ENCODE measurements around the gene RNF8. TPM values are rescaled to one million over a fixed set of nuclear protein-coding genes. Genes with fewer than 3 reads are reported as not detected.

The RNF8 gene
- total RNA-seq, 3 donors from 2014 or later (not counting 1 experiment from before 2014, with no cell fraction given) = 11.4 to 18.2 (median 14.0) TPM

GRCh38 chr6:37393381-37393929 is 39.7 kb downstream of the RNF8 start:
- intact Hi-C loops (cut with micrococcal nuclease) = no loop called here
- no peak overlapping the region for H3K4me3 Mint-ChIP-seq
- ATAC-seq = no peak
- no peaks in the 10 kb centered on the region for H3K4me1 ChIP-seq (ENCODE audit: control insufficient read depth, insufficient read depth, low read length)
- no peak overlapping the region for H3K27ac Mint-ChIP-seq
- H3K36me3 ChIP-seq (ENCODE audit: control insufficient read depth, insufficient read depth, low read length) = peaks cover 21% of the 10 kb centered on the region
- TF ChIP-seq CTCF (IDR thresholded peaks at IDR 0.05) = no peak
- DNase-seq = no peak
- H3K27ac ChIP-seq (ENCODE audit: low read length) = no peak overlapping the region
- H3K27me3 ChIP-seq (ENCODE audit: control insufficient read depth, insufficient read depth, low read length) = no peaks in the 10 kb centered on the region
- H3K4me3 ChIP-seq (ENCODE audit: low read length) = no peak overlapping the region
- H3K9me3 Mint-ChIP-seq = no peaks in the 10 kb centered on the region
- H3K27me3 Mint-ChIP-seq (ENCODE audit: low read depth in 2 of 2) = no peaks in the 10 kb centered on the region
- H3K9me3 ChIP-seq (ENCODE audit: control insufficient read depth, insufficient read depth, low read length) = no peaks in the 10 kb centered on the region
- H3K4me1 Mint-ChIP-seq = peaks cover 8 to 9% of the 10 kb centered on the region in 2 donors
- H3K36me3 Mint-ChIP-seq = no peaks in the 10 kb centered on the region
- WGBS (ENCODE audit: insufficient coverage) = 100% methylated on average over 1 of the region's 1 CpG

- H3K27ac ChIP-seq (ENCODE audit: low read length) = no peak overlapping the region
- no peak overlapping the region for H3K27ac Mint-ChIP-seq
- H3K4me1 Mint-ChIP-seq = peaks cover 16 to 19% of the 10 kb centered on the region in 2 donors
- H3K36me3 Mint-ChIP-seq = no peaks in the 10 kb centered on the region
- no peak overlapping the region for H3K4me3 ChIP-seq (ENCODE audit: low read length)
- no peak for TF ChIP-seq CTCF (IDR thresholded peaks at IDR 0.05)
- 92% methylated on average over 4 of the region's 4 CpGs for WGBS (ENCODE audit: insufficient coverage)
- peaks cover 7% of the 10 kb centered on the region for H3K36me3 ChIP-seq (ENCODE audit: control insufficient read depth, insufficient read depth, low read length)
- H3K9me3 ChIP-seq (ENCODE audit: control insufficient read depth, insufficient read depth, low read length) = no peaks in the 10 kb centered on the region
- intact Hi-C loops (cut with micrococcal nuclease) = no loop called here
- H3K4me1 ChIP-seq (ENCODE audit: control insufficient read depth, insufficient read depth, low read length) = no peaks in the 10 kb centered on the region
- H3K4me3 Mint-ChIP-seq = no peak overlapping the region
- DNase-seq (no peak), ATAC-seq (no peak)
- no peaks in the 10 kb centered on the region for H3K27me3 Mint-ChIP-seq (ENCODE audit: low read depth in 2 of 2)
- no peaks in the 10 kb centered on the region for H3K9me3 Mint-ChIP-seq
- no peaks in the 10 kb centered on the region for H3K27me3 ChIP-seq (ENCODE audit: control insufficient read depth, insufficient read depth, low read length)
Measured at GRCh38 chr6:37396571-37397180, 42.9 kb downstream of the RNF8 start.

GRCh38 chr6:37399131-37399530 is 45.3 kb downstream of the RNF8 start:
- Mint-ChIP-seq H3K36me3 (no peaks in the 10 kb centered on the region), H3K9me3 (no peaks in the 10 kb centered on the region), H3K27me3 (ENCODE audit: low read depth in 2 of 2) (peaks cover 0 to 5% of the 10 kb centered on the region in 2 donors), H3K27ac (peak overlapping the region in 1 of 2 donors; percentile 59), H3K4me1 (peaks cover 16 to 19% of the 10 kb centered on the region in 2 donors), H3K4me3 (no peak overlapping the region)
- no peaks in the 10 kb centered on the region for H3K27me3 ChIP-seq (ENCODE audit: control insufficient read depth, insufficient read depth, low read length)
- no peak for TF ChIP-seq CTCF (IDR thresholded peaks at IDR 0.05)
- no peak overlapping the region for H3K27ac ChIP-seq (ENCODE audit: low read length)
- H3K36me3 ChIP-seq (ENCODE audit: control insufficient read depth, insufficient read depth, low read length) = no peaks in the 10 kb centered on the region
- no peaks in the 10 kb centered on the region for H3K9me3 ChIP-seq (ENCODE audit: control insufficient read depth, insufficient read depth, low read length)
- H3K4me3 ChIP-seq (ENCODE audit: low read length) = no peak overlapping the region
- no peaks in the 10 kb centered on the region for H3K4me1 ChIP-seq (ENCODE audit: control insufficient read depth, insufficient read depth, low read length)
- peak in 2 of 3 donors; percentile 26 to 57 for ATAC-seq
- intact Hi-C loops (cut with micrococcal nuclease) = no loop called here
- DNase-seq = no peak

All from natural killer cell (primary cell).